Right lobe of liver (tissue), 4 donors: ENCODE measurements around the gene ZBTB8A.

Experiments
- CTCF ChIP-seq, 4 donors: fragments of 200-600 bp in 3 of 4; fragments of 450-650 bp in 1 of 4; IDR thresholded peaks; one replicate each; pipeline versions ENCODE4 v1.5.1 to v1.8.0; 2016 to 2022; ENCODE audit warnings: antibody characterized with exemption in 4 of 4, mild to moderate bottlenecking in 2 of 4
- POLR2A ChIP-seq: fragments of 450-650 bp; IDR thresholded peaks from one replicate; pipeline ENCODE4 v1.6.1; 2017; ENCODE audit warnings: antibody characterized with exemption, mild to moderate bottlenecking
- donor health status: DM: no; HTN: no; CAD: no.
- donor health status: DM: no; HTN: no; CAD: no.
- donor health status: DM: no; HTN: yes; CAD: no.

- no peak for TF ChIP-seq CTCF (IDR thresholded peaks at IDR 0.05)
- TF ChIP-seq POLR2A: no peak
These were observed 97.9 kb downstream of the ZBTB8A start for GRCh38 chr1:32636914-32637645.
